Keratinocyte (primary cell): ENCODE results near the gene MYT1. TPM values are rescaled to one million over a fixed set of nuclear protein-coding genes. Genes with fewer than 3 reads are reported as not detected.

Source experiments
- DNase-seq: peaks from one replicate; pipeline ENCODE4 v3.0.0-alpha.2; 2011; ENCODE audit warnings: low read depth, missing footprints, low spot score
- FAIRE-seq: peaks from 2 replicates; lab custom pipeline; 2011; peaks lifted over from hg19 to GRCh38; lab: Jason Lieb, UNC
- H2AFZ ChIP-seq: 2 replicates; pipeline ENCODE4 v1.6.0; 2012; ENCODE audit warnings: low read length, control low read depth, inconsistent platforms; ENCODE audit not compliant: control insufficient read depth
- H3K27ac ChIP-seq: 2 replicates; pipeline ENCODE4 v1.5.1; 2011; ENCODE audit warnings: low read length; ENCODE audit not compliant: control insufficient read depth, insufficient read depth
- H3K27me3 ChIP-seq: 3 replicates; pipeline ENCODE4 v1.6.0; 2011; ENCODE audit warnings: low read length; ENCODE audit not compliant: control insufficient read depth, insufficient read depth; ENCODE audit errors: extremely low read depth
- H3K36me3 ChIP-seq, 2 experiments: 2 replicates in 1 of 2; 3 replicates in 1 of 2; pipeline ENCODE4 v1.5.1; 2011; ENCODE audit warnings: low read length in 2 of 2, mild to moderate bottlenecking in 1 of 2; ENCODE audit not compliant: control insufficient read depth in 2 of 2, insufficient read depth in 2 of 2; ENCODE audit errors: extremely low read depth in 1 of 2
- H3K4me1 ChIP-seq: 3 replicates; pipeline ENCODE4 v1.5.1; 2011; ENCODE audit warnings: low read length; ENCODE audit not compliant: control insufficient read depth, insufficient read depth; ENCODE audit errors: extremely low read depth
- H3K4me2 ChIP-seq: 3 replicates; pipeline ENCODE4 v1.6.0; 2011; ENCODE audit warnings: low read depth, low read length; ENCODE audit not compliant: control insufficient read depth, insufficient read depth; ENCODE audit errors: extremely low read depth
- H3K4me3 ChIP-seq, 3 experiments: fragments of 200-600 bp in 1 of 3; sonication (generic) in 1 of 3; 2 replicates in 2 of 3; 3 replicates in 1 of 3; pipeline ENCODE4 v1.5.1; 2011 to 2016; ENCODE audit warnings: low read length in 3 of 3, mild to moderate bottlenecking in 3 of 3, control low read depth in 2 of 3, inconsistent platforms in 1 of 3, low read depth in 1 of 3, mixed read lengths in 1 of 3, mixed run types in 1 of 3, moderate library complexity in 1 of 3; ENCODE audit not compliant: control insufficient read depth in 2 of 3, insufficient read depth in 2 of 3; ENCODE audit errors: extremely low read depth in 1 of 3
- H3K79me2 ChIP-seq: 2 replicates; pipeline ENCODE4 v1.6.0; 2012; ENCODE audit warnings: low read length; ENCODE audit not compliant: control insufficient read depth, insufficient read depth
- H3K9ac ChIP-seq: 3 replicates; pipeline ENCODE4 v1.6.0; 2011; ENCODE audit warnings: low read length; ENCODE audit not compliant: control insufficient read depth, insufficient read depth; ENCODE audit errors: extremely low read depth
- H3K9me1 ChIP-seq: 3 replicates; pipeline ENCODE4 v1.6.0; 2011; ENCODE audit warnings: low read length; ENCODE audit not compliant: control insufficient read depth, insufficient read depth; ENCODE audit errors: extremely low read depth
- H3K9me3 ChIP-seq: 2 replicates; pipeline ENCODE4 v1.5.1; 2012; ENCODE audit warnings: low read depth, low read length; ENCODE audit not compliant: control insufficient read depth
- H4K20me1 ChIP-seq: 3 replicates; pipeline ENCODE4 v1.6.0; 2011; ENCODE audit warnings: low read length; ENCODE audit not compliant: control insufficient read depth, insufficient read depth; ENCODE audit errors: extremely low read depth
- EZH2 ChIP-seq: IDR thresholded peaks from one replicate; pipeline ENCODE4 v1.6.1; 2012; ENCODE audit warnings: inconsistent platforms, mild to moderate bottlenecking, low read length, moderate library complexity
- dilution Hi-C: fragments of 300-500 bp; cut with MboI; formaldehyde crosslinking; loops from one replicate; pipeline ENCODE4 v1.7.0; 2020; ENCODE audit warnings: low sequenced_read_pairs; ENCODE audit not compliant: extremely low pct_ligation_motif_present
- polyA plus RNA-seq, 5 experiments: library from polyadenylated mRNA; depleted of rRNA in 3 of 5; stranded (reverse) in 3 of 5; stranded (forward) in 1 of 5; unstranded in 1 of 5; fragments of >200 nt; gene quantifications; 1 replicate in 1 of 5; 2 replicates in 3 of 5; 3 replicates in 1 of 5; pipeline versions ENCODE4 v1.2.1 to v1.2.3, GENCODE V29; 2011 to 2012; ENCODE audit warnings: missing spikeins in 2 of 5, low read depth in 1 of 5, low replicate concordance in 1 of 5
- TF ChIP-seq, protein P1 (sequence below), 3 experiments: IDR thresholded peaks in 1 of 3; conservative IDR thresholded peaks in 1 of 3; optimal IDR thresholded peaks in 1 of 3; 2 replicates in 2 of 3; 3 replicates in 1 of 3; pipeline versions ENCODE3 to v1.5.1; 2011; ENCODE audit warnings: low read length in 3 of 3, mild to moderate bottlenecking in 3 of 3, moderate library complexity in 2 of 3, control low read depth in 1 of 3, inconsistent platforms in 1 of 3; ENCODE audit not compliant: insufficient read depth in 2 of 3; ENCODE audit errors: extremely low read depth in 1 of 3

The MYT1 gene
- polyA plus RNA-seq, 1 donor (not counting 4 experiments of a cell fraction or from before 2014, with no cell fraction given): not detected

DNA sequence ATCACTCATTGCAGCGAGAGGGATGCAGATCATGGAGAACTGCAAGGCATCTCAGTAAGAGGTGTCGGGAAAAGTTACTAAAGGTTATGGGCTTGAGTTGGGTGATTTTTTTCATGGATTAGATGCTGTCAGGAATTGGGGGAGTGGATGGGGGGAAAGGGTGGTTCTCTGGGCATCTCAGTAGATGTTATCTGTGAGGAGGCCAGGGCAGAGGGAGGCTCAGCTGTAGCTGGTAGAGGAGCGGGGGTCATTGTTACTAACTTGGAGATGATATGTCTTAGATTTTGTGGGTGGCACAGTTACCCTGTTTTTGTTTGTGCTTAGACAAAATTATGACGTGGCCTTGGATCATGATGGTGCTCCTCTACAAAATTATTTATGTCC is 88.7 kb downstream of the MYT1 start:
- Histone ChIP-seq H2AFZ (no peak overlapping the region), H3K27ac (no peak overlapping the region), H3K4me2 (no peak overlapping the region), H3K9me3 (no peaks in the 10 kb centered on the region), H3K27me3 (peaks cover 2% of the 10 kb centered on the region), H3K79me2 (peaks cover 6% of the 10 kb centered on the region), H3K36me3 (no peaks in the 10 kb centered on the region), H3K4me1 (peaks cover 9% of the 10 kb centered on the region), H3K9ac (no peak overlapping the region), H3K4me3 (no peak overlapping the region), H4K20me1 (no peaks in the 10 kb centered on the region), H3K9me1 (no peaks in the 10 kb centered on the region)
- DNase-seq: no peak
- dilution Hi-C loops: no loop called here
- no peak for FAIRE-seq
- TF ChIP-seq, protein P1, sequence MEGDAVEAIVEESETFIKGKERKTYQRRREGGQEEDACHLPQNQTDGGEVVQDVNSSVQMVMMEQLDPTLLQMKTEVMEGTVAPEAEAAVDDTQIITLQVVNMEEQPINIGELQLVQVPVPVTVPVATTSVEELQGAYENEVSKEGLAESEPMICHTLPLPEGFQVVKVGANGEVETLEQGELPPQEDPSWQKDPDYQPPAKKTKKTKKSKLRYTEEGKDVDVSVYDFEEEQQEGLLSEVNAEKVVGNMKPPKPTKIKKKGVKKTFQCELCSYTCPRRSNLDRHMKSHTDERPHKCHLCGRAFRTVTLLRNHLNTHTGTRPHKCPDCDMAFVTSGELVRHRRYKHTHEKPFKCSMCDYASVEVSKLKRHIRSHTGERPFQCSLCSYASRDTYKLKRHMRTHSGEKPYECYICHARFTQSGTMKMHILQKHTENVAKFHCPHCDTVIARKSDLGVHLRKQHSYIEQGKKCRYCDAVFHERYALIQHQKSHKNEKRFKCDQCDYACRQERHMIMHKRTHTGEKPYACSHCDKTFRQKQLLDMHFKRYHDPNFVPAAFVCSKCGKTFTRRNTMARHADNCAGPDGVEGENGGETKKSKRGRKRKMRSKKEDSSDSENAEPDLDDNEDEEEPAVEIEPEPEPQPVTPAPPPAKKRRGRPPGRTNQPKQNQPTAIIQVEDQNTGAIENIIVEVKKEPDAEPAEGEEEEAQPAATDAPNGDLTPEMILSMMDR (optimal IDR thresholded peaks at IDR 0.05 in 1 of 3, IDR thresholded peaks at IDR 0.05 in 1 of 3, conservative IDR thresholded peaks at IDR 0.05 in 1 of 3; ENCODE audit: extremely low read depth in 1 of 3, insufficient read depth in 2 of 3, low read length in 3 of 3): no peak
- TF ChIP-seq EZH2: no peak

DNA sequence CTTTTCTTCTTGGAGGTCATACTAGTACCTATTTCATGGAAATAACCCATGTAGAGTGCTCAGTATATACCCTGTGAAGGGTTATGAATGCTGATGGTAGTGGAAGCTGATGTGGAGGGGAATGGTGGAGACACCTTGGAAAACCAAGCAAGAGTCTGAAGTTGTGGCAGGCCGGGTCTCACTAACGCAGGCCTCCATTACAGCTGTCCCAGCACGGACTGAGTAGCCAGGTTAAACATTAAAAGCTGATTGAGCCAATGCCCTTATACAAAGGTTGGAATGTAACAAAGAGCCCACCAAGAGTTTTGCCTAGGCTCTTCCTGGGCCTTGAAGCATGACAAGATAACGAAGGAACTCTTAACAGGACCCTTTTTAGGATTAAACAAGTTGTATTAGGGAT is 89.2 kb downstream of the MYT1 start:
- Histone ChIP-seq H4K20me1 (no peaks in the 10 kb centered on the region), H3K4me1 (peaks cover 9% of the 10 kb centered on the region), H3K4me3 (no peak overlapping the region), H3K9me3 (no peaks in the 10 kb centered on the region), H3K79me2 (peaks cover 6% of the 10 kb centered on the region), H3K36me3 (no peaks in the 10 kb centered on the region), H3K9ac (no peak overlapping the region), H2AFZ (no peak overlapping the region), H3K4me2 (no peak overlapping the region), H3K27me3 (peaks cover 2% of the 10 kb centered on the region), H3K9me1 (no peaks in the 10 kb centered on the region), H3K27ac (no peak overlapping the region)
- no peak for TF ChIP-seq EZH2
- TF ChIP-seq, protein P1 (optimal IDR thresholded peaks at IDR 0.05 in 1 of 3, IDR thresholded peaks at IDR 0.05 in 1 of 3, conservative IDR thresholded peaks at IDR 0.05 in 1 of 3; ENCODE audit: extremely low read depth in 1 of 3, insufficient read depth in 2 of 3, low read length in 3 of 3): no peak
- no peak for DNase-seq
- FAIRE-seq: no peak
- dilution Hi-C loops: no loop called here
